K562 (cell line): Measurements from ENCODE around the gene REEP3. TPM values are rescaled to one million over a fixed set of nuclear protein-coding genes. Genes with fewer than 3 reads are reported as not detected.
A peak's percentile ranks its signal among the peaks of the same experiment; 100 is the strongest.

Source experiments
- CREB1 ChIP-seq, 2 experiments: sonication (generic) in 1 of 2; formaldehyde crosslinking in 1 of 2; IDR thresholded peaks; 2 replicates each; pipeline versions ENCODE4 v1.6.1 to v1.8.0; 2012 to 2022; ENCODE audit warnings: inconsistent platforms in 1 of 2, mild to moderate bottlenecking in 1 of 2, missing genetic modification reagents in 1 of 2, moderate library complexity in 1 of 2
- KLF10 ChIP-seq: fragments of 250-450 bp; sonication (Bioruptor Pico); IDR thresholded peaks from 2 replicates; pipeline ENCODE4 v1.6.1; 2021; ENCODE audit warnings: matching md5 sums
- POLR2A ChIP-seq: fragments of 450-650 bp; conservative IDR thresholded peaks from 2 replicates; pipeline ENCODE4 v1.6.1; 2016
- SMARCA4 ChIP-seq: fragments of 450-650 bp; IDR thresholded peaks from 2 replicates; pipeline ENCODE4 v1.6.1; 2016
- SUPT5H ChIP-seq: fragments of 450-650 bp; IDR thresholded peaks from 2 replicates; pipeline ENCODE4 v1.6.1; 2016
- U2AF2 ChIP-seq: fragments of 200-400 bp; formaldehyde crosslinking; optimal IDR thresholded peaks from 2 replicates; pipeline ENCODE3; 2017; ENCODE audit warnings: low read depth, mild to moderate bottlenecking, low read length
- ZNF197 ChIP-seq: fragments of 200-800 bp; sonication (Bioruptor generic); IDR thresholded peaks from 2 replicates; pipeline ENCODE4 v1.6.1; 2016; ENCODE audit warnings: low read depth, missing genetic modification characterization, missing compliant biosample characterization
- ZNF696 ChIP-seq: fragments of 250-450 bp; sonication (Bioruptor Pico); conservative IDR thresholded peaks from 2 replicates; pipeline ENCODE4 v1.4.0; 2020; ENCODE audit warnings: mild to moderate bottlenecking, moderate library complexity
- ZSCAN32 ChIP-seq: fragments of 450-650 bp; formaldehyde crosslinking; IDR thresholded peaks from 2 replicates; pipeline ENCODE4 v1.4.0; 2020; ENCODE audit warnings: mild to moderate bottlenecking, moderate library complexity
- polyA plus RNA-seq, 8 experiments: library from polyadenylated mRNA; depleted of rRNA in 4 of 8; stranded (reverse) in 5 of 8; unstranded in 3 of 8; fragments of >200 nt; fragmentation: Nextera tagmentation in 2 of 8; fragmentation: Illumina TruSeq in 1 of 8; extraction: Ambion mirVana in 2 of 8; extraction: Trizol in 1 of 8; gene quantifications; 2 replicates each; pipeline versions ENCODE4 v1.2.1 to v1.2.3, GENCODE V29; 2011 to 2014; ENCODE audit warnings: inconsistent platforms in 1 of 8, missing spikeins in 1 of 8
- total RNA-seq, 7 experiments: library from RNA; depleted of rRNA in 6 of 7; stranded (reverse); fragments of >200 nt in 6 of 7; fragmentation: Illumina TruSeq in 2 of 7; extraction: Trizol in 2 of 7; gene quantifications; 2 replicates each; pipeline versions ENCODE4 v1.2.1 to v1.2.3, GENCODE V29; 2011 to 2021; ENCODE audit warnings: low replicate concordance in 1 of 7
- TF ChIP-seq, protein P1 (sequence below), 2 experiments: IDR thresholded peaks in 1 of 2; conservative IDR thresholded peaks in 1 of 2; 2 replicates each; pipeline ENCODE4 v1.6.1; 2016; ENCODE audit warnings: low read depth in 2 of 2, mild to moderate bottlenecking in 1 of 2, missing compliant biosample characterization in 1 of 2, missing genetic modification characterization in 1 of 2, moderate library complexity in 1 of 2
- TF ChIP-seq, protein P2 (sequence below): fragments of 250-450 bp; sonication (Bioruptor Pico); IDR thresholded peaks from 2 replicates; pipeline ENCODE4 v1.8.0; 2021; ENCODE audit warnings: moderate library complexity, mild to moderate bottlenecking, inconsistent platforms
- TF ChIP-seq, protein P3 (sequence below): fragments of 450-650 bp; IDR thresholded peaks from 2 replicates; pipeline ENCODE4 v1.7.1; 2018; ENCODE audit warnings: mild to moderate bottlenecking, low read depth; ENCODE audit not compliant: partially characterized antibody

REEP3 gene
- total and polyA plus RNA-seq, 9 of the 15 experiments (the other 6 are each of a cell fraction or from before 2014, with no cell fraction given), result 3.4 to 13.4 (median 9.2) TPM

DNA sequence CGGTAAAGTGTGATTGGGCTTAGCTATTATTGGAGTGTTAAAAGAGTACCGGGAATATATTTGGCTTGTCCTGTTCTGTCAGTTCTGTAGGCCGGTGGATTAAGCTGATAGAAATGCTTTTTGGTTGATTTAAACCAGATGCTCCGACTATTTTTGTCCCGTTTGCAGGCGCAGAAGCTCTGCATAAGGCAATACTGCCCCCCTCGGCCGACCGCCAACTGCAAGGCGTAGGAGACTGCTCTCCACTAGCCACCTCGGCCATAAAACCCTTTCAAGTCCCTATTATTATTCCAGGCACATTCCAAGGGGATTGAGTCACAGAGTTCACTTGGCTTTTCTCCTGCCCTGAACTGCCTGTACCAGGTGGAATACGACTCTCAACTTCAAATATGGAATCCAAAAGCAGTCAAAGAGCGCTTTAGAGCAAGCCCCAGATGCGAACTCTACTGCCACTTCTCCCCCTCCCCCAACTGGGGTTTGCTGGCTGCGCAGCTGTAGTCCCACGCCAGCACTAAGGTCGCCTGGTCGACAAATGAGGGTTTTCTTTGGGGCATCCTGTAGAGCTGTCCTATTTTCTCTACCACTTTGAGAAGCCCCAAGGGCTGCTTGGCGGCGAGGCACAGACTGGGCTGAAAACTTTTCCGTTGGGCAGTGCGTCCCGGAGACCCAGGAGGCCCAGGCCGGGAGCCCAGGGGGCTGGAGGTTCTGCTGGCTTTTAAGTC is 108.3 kb downstream of the REEP3 start (continued):
- TF ChIP-seq, protein P1, sequence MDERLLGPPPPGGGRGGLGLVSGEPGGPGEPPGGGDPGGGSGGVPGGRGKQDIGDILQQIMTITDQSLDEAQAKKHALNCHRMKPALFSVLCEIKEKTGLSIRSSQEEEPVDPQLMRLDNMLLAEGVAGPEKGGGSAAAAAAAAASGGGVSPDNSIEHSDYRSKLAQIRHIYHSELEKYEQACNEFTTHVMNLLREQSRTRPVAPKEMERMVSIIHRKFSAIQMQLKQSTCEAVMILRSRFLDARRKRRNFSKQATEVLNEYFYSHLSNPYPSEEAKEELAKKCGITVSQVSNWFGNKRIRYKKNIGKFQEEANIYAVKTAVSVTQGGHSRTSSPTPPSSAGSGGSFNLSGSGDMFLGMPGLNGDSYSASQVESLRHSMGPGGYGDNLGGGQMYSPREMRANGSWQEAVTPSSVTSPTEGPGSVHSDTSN (CRISPR knock-in tag; IDR thresholded peaks at IDR 0.05; ENCODE audit: low read depth), result no peak
- TF ChIP-seq, protein P1 (tag; conservative IDR thresholded peaks at IDR 0.05; ENCODE audit: low read depth), result no peak
- TF ChIP-seq SUPT5H (peak; percentile 59; the same call in 1 of the 2 replicates), SMARCA4 (no peak; the same call in none of the 2 replicates), ZSCAN32 (no peak), CREB1 (IDR thresholded peaks at IDR 0.05) (no peak), CREB1 (CRISPR knock-in tag; IDR thresholded peaks at IDR 0.05) (peak; percentile 49; the same call in 1 of the 2 replicates), U2AF2 (no peak), KLF10 (no peak), ZNF696 (CRISPR knock-in tag) (no peak), ZNF197 (no peak), POLR2A (no peak)
- TF ChIP-seq, protein P2, sequence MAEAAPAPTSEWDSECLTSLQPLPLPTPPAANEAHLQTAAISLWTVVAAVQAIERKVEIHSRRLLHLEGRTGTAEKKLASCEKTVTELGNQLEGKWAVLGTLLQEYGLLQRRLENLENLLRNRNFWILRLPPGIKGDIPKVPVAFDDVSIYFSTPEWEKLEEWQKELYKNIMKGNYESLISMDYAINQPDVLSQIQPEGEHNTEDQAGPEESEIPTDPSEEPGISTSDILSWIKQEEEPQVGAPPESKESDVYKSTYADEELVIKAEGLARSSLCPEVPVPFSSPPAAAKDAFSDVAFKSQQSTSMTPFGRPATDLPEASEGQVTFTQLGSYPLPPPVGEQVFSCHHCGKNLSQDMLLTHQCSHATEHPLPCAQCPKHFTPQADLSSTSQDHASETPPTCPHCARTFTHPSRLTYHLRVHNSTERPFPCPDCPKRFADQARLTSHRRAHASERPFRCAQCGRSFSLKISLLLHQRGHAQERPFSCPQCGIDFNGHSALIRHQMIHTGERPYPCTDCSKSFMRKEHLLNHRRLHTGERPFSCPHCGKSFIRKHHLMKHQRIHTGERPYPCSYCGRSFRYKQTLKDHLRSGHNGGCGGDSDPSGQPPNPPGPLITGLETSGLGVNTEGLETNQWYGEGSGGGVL, result no peak
- TF ChIP-seq, protein P3, sequence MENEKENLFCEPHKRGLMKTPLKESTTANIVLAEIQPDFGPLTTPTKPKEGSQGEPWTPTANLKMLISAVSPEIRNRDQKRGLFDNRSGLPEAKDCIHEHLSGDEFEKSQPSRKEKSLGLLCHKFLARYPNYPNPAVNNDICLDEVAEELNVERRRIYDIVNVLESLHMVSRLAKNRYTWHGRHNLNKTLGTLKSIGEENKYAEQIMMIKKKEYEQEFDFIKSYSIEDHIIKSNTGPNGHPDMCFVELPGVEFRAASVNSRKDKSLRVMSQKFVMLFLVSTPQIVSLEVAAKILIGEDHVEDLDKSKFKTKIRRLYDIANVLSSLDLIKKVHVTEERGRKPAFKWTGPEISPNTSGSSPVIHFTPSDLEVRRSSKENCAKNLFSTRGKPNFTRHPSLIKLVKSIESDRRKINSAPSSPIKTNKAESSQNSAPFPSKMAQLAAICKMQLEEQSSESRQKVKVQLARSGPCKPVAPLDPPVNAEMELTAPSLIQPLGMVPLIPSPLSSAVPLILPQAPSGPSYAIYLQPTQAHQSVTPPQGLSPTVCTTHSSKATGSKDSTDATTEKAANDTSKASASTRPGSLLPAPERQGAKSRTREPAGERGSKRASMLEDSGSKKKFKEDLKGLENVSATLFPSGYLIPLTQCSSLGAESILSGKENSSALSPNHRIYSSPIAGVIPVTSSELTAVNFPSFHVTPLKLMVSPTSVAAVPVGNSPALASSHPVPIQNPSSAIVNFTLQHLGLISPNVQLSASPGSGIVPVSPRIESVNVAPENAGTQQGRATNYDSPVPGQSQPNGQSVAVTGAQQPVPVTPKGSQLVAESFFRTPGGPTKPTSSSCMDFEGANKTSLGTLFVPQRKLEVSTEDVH, result no peak
